DND-41 (cell line): ENCODE data around the gene MEGF8.

ENCODE experiments used
- ATAC-seq: fragments of 200-7000 bp; cut with Tn5 transposase; 3 replicates; pipeline ENCODE4 v1.9.1; 2021; ENCODE audit warnings: low read depth; ENCODE audit not compliant: insufficient read depth
- DNase-seq: peaks from one replicate; pipeline ENCODE4 v3.0.0-alpha.2; 2020
- H2AFZ ChIP-seq: 2 replicates; pipeline ENCODE4 v1.6.0; 2012; ENCODE audit warnings: low read depth, low read length
- H3K27ac ChIP-seq: 2 replicates; pipeline ENCODE4 v1.5.1; 2012; ENCODE audit warnings: low read length, inconsistent platforms
- H3K27me3 ChIP-seq: fragments of 200-600 bp; sonication (generic); 2 replicates; pipeline ENCODE4 v1.6.0; 2012; ENCODE audit warnings: low read length, mild to moderate bottlenecking, inconsistent platforms; ENCODE audit not compliant: insufficient read depth, poor library complexity
- H3K36me3 ChIP-seq: 2 replicates; pipeline ENCODE4 v1.5.1; 2012; ENCODE audit warnings: low read length, inconsistent platforms; ENCODE audit not compliant: insufficient read depth
- H3K4me1 ChIP-seq: 2 replicates; pipeline ENCODE4 v1.5.1; 2012; ENCODE audit warnings: mild to moderate bottlenecking, low read length; ENCODE audit not compliant: insufficient read depth
- H3K4me2 ChIP-seq: 2 replicates; pipeline ENCODE4 v1.6.0; 2012; ENCODE audit warnings: mild to moderate bottlenecking, moderate library complexity, low read length, inconsistent platforms; ENCODE audit not compliant: insufficient read depth
- H3K4me3 ChIP-seq, 2 experiments: fragments of 200-600 bp in 1 of 2; shearing (Covaris generic) in 1 of 2; 2 replicates each; pipeline ENCODE4 v1.5.1; 2012 to 2016; ENCODE audit warnings: inconsistent platforms in 2 of 2, low read length in 2 of 2, mild to moderate bottlenecking in 2 of 2, low read depth in 1 of 2, moderate library complexity in 1 of 2
- H3K79me2 ChIP-seq: 2 replicates; pipeline ENCODE4 v1.6.0; 2012; ENCODE audit warnings: low read length, inconsistent platforms; ENCODE audit not compliant: insufficient read depth
- H3K9ac ChIP-seq: 2 replicates; pipeline ENCODE4 v1.6.0; 2012; ENCODE audit warnings: low read depth, mild to moderate bottlenecking, inconsistent platforms, low read length, moderate library complexity
- H3K9me3 ChIP-seq: 2 replicates; pipeline ENCODE4 v1.5.1; 2012; ENCODE audit warnings: low read length, moderate library complexity, mild to moderate bottlenecking, inconsistent platforms; ENCODE audit not compliant: insufficient read depth, severe bottlenecking
- H4K20me1 ChIP-seq: 2 replicates; pipeline ENCODE4 v1.6.0; 2012; ENCODE audit warnings: low read length; ENCODE audit not compliant: insufficient read depth
- CTCF ChIP-seq: IDR thresholded peaks from 2 replicates; pipeline ENCODE4 v1.5.1; 2012; ENCODE audit warnings: borderline replicate concordance, low read length, moderate library complexity, mild to moderate bottlenecking; ENCODE audit not compliant: poor library complexity, severe bottlenecking; ENCODE audit errors: extremely low read depth
- EZH2 ChIP-seq: IDR thresholded peaks from 3 replicates; pipeline ENCODE4 v1.6.1; 2012; ENCODE audit warnings: borderline replicate concordance, low read depth, mild to moderate bottlenecking, moderate library complexity, low read length, inconsistent platforms; ENCODE audit not compliant: severe bottlenecking

The MEGF8 gene

GRCh38 chr19:42423462-42424344 is 98.3 kb downstream of the MEGF8 start:
- TF ChIP-seq CTCF, result no peak
- TF ChIP-seq EZH2, result no peak
- DNase-seq (peak; percentile 89), ATAC-seq (peak; percentile 95)
- Histone ChIP-seq H3K36me3 (no peaks in the 10 kb centered on the region), H4K20me1 (peaks cover 14% of the 10 kb centered on the region), H3K27me3 (no peaks in the 10 kb centered on the region), H3K79me2 (no peaks in the 10 kb centered on the region), H3K9me3 (no peaks in the 10 kb centered on the region), H3K27ac (peak overlapping the region; percentile 61), H3K9ac (peak overlapping the region; percentile 60), H2AFZ (peak overlapping the region; percentile 63), H3K4me2 (peak overlapping the region; percentile 72), H3K4me1 (peaks cover 24% of the 10 kb centered on the region), H3K4me3 (peak overlapping the region; percentile 26 to 70; a peak in 3 of 4 replicates)

GRCh38 chr19:42424345-42424707 is 98.9 kb downstream of the MEGF8 start:
- Histone ChIP-seq H3K9ac (peak overlapping the region; percentile 60; the same call in 1 of the 2 replicates), H3K4me3 (peak overlapping the region in 1 of 2 experiments; percentile 70; a peak in 2 of 4 replicates), H3K79me2 (no peaks in the 10 kb centered on the region), H3K9me3 (no peaks in the 10 kb centered on the region), H3K27ac (no peak overlapping the region; the same call in 1 of the 2 replicates), H3K36me3 (no peaks in the 10 kb centered on the region), H4K20me1 (peaks cover 14% of the 10 kb centered on the region), H2AFZ (peak overlapping the region; percentile 63), H3K4me2 (peak overlapping the region; percentile 72), H3K4me1 (peaks cover 24% of the 10 kb centered on the region), H3K27me3 (no peaks in the 10 kb centered on the region)
- TF ChIP-seq CTCF (no peak), EZH2 (no peak)
- DNase-seq, result no peak
- no peak for ATAC-seq

GRCh38 chr19:42424712-42425131 is 99.3 kb downstream of the MEGF8 start:
- Histone ChIP-seq H3K9me3 (no peaks in the 10 kb centered on the region), H4K20me1 (peaks cover 14% of the 10 kb centered on the region), H3K79me2 (no peaks in the 10 kb centered on the region), H3K27ac (no peak overlapping the region), H3K4me1 (peaks cover 24% of the 10 kb centered on the region), H3K36me3 (no peaks in the 10 kb centered on the region), H3K27me3 (no peaks in the 10 kb centered on the region), H3K4me3 (no peak overlapping the region), H3K9ac (no peak overlapping the region), H3K4me2 (no peak overlapping the region), H2AFZ (0 out of 2 replicates have a peak overlapping the region, but pooled peaks have one; percentile 63)
- ATAC-seq (no peak), DNase-seq (no peak)
- TF ChIP-seq CTCF, result no peak
- no peak for TF ChIP-seq EZH2
